Activated naive CD8-positive, alpha-beta T cell treated with anti-CD3 and anti-CD28 coated beads for 36 hours (primary cell): ENCODE results near the gene COX7A2L. TPM values are rescaled to one million over a fixed set of nuclear protein-coding genes. Genes with fewer than 3 reads are reported as not detected.

ENCODE experiments used
- total RNA-seq, 2 experiments: library from RNA; stranded (reverse); gene quantifications; one replicate each; pipeline ENCODE4 v1.2.3, GENCODE V29; 2021

Gene COX7A2L
- total RNA-seq, 2 experiments from 2014 or later, result 107 to 110 TPM

Other genes starting within 250 kb of the COX7A2L start
- 10 to 100 TPM; 60.0 to 64.6 TPM for gene EML4, start 191.9 kb downstream of the COX7A2L start, total RNA-seq
- under 1 TPM; 0.29 to 0.48 TPM for gene KCNG3, start 132.8 kb upstream of the COX7A2L start, total RNA-seq
- gene MTA3, start 207.4 kb upstream of the COX7A2L start, total RNA-seq, result 10 to 100 TPM; 32.0 to 34.7 TPM